OCI-LY7 (cell line): ENCODE measurements around the gene PDE11A. TPM values are rescaled to one million over a fixed set of nuclear protein-coding genes. Genes with fewer than 3 reads are reported as not detected.

ENCODE experiments used
- BruUV-seq: library from RNA; stranded (reverse); fragments of 400-500 nt; replicated peaks from 2 replicates; lab custom pipeline; 2021; lab: Mats Ljungman, UMichigan
- CTCF ChIA-PET: fragments of 300-600 bp; sonication (Branson Sonifier 250); formaldehyde crosslinking; loops from one replicate; lab custom pipeline; 2022; ENCODE audit warnings: antibody characterized with exemption; ENCODE audit not compliant: unreplicated experiment; lab: Charles Lee
- POLR2A ChIA-PET: fragments of 300-600 bp; sonication (Branson Sonifier 250); formaldehyde crosslinking; loops from one replicate; lab custom pipeline; 2022; ENCODE audit warnings: antibody characterized with exemption; lab: Charles Lee
- DNase-seq: peaks from one replicate; pipeline ENCODE4 v3.0.0-alpha.2; 2015; ENCODE audit warnings: low spot score
- H2AFZ ChIP-seq: fragments of 200-600 bp; sonication (generic), shearing (Covaris generic); 2 replicates; pipeline ENCODE4 v1.6.1; 2014; ENCODE audit warnings: mild to moderate bottlenecking, antibody characterized with exemption, low read length, moderate library complexity
- H3K27ac ChIP-seq: fragments of 200-600 bp; sonication (generic); 2 replicates; pipeline ENCODE4 v1.5.1; 2014; ENCODE audit warnings: mixed run types, low read depth, mild to moderate bottlenecking, moderate library complexity, low read length, inconsistent platforms; ENCODE audit not compliant: poor library complexity, severe bottlenecking
- H3K36me3 ChIP-seq: fragments of 200-600 bp; sonication (generic); 2 replicates; pipeline ENCODE4 v1.6.1; 2014; ENCODE audit warnings: mild to moderate bottlenecking, antibody characterized with exemption, low read length, moderate library complexity, mixed read lengths; ENCODE audit not compliant: insufficient read depth
- H3K4me1 ChIP-seq: fragments of 200-600 bp; sonication (generic); 2 replicates; pipeline ENCODE4 v1.5.1; 2014; ENCODE audit warnings: mild to moderate bottlenecking, low read length; ENCODE audit not compliant: insufficient read depth, poor library complexity, severe bottlenecking
- H3K4me2 ChIP-seq: fragments of 200-600 bp; sonication (generic); 2 replicates; pipeline ENCODE4 v1.6.1; 2014; ENCODE audit warnings: mild to moderate bottlenecking, low read length
- H3K4me3 ChIP-seq: fragments of 200-600 bp; sonication (generic); 2 replicates; pipeline ENCODE4 v1.5.1; 2014; ENCODE audit warnings: mild to moderate bottlenecking, low read depth, low read length; ENCODE audit not compliant: poor library complexity, severe bottlenecking
- H3K79me2 ChIP-seq: fragments of 200-600 bp; sonication (generic); 2 replicates; pipeline ENCODE4 v1.6.1; 2016; ENCODE audit warnings: low read depth, mild to moderate bottlenecking, low read length, moderate library complexity, mixed read lengths; ENCODE audit not compliant: insufficient read depth
- H3K9me2 ChIP-seq: fragments of 200-600 bp; sonication (generic); 2 replicates; pipeline ENCODE4 v1.6.1; 2016; ENCODE audit warnings: mild to moderate bottlenecking, low read length, mixed read lengths; ENCODE audit not compliant: insufficient read depth
- H3K9me3 ChIP-seq: fragments of 200-600 bp; sonication (generic); 2 replicates; pipeline ENCODE4 v1.6.1; 2014; ENCODE audit warnings: mild to moderate bottlenecking, mixed run types, low read length, mixed read lengths
- H4K20me1 ChIP-seq: fragments of 200-600 bp; sonication (generic); 2 replicates; pipeline ENCODE4 v1.6.1; 2014; ENCODE audit warnings: mild to moderate bottlenecking, antibody characterized with exemption, low read length, moderate library complexity, mixed read lengths; ENCODE audit not compliant: insufficient read depth
- CTCF ChIP-seq: fragments of 200-600 bp; sonication (generic); conservative IDR thresholded peaks from 2 replicates; pipeline ENCODE4 v1.5.1; 2014; ENCODE audit warnings: mild to moderate bottlenecking, antibody characterized with exemption, low read length, moderate library complexity, mixed read lengths
- EZH2phosphoT487 ChIP-seq: fragments of 200-600 bp; sonication (generic); IDR thresholded peaks from 2 replicates; pipeline ENCODE4 v1.6.1; 2018; ENCODE audit warnings: low read depth, borderline replicate concordance, mild to moderate bottlenecking, mixed run types, antibody characterized with exemption, low read length, moderate library complexity, mixed read lengths
- intact Hi-C: fragments of 100-400 bp; cut with micrococcal nuclease; formaldehyde crosslinking; loops from one replicate; pipeline ENCODE4 v1.10.0; 2022; ENCODE audit not compliant: unreplicated experiment
- total RNA-seq, 2 experiments: library from RNA; depleted of rRNA in 1 of 2; stranded (reverse); fragments of >200 nt in 1 of 2; shearing (Covaris generic) in 1 of 2; gene quantifications; 2 replicates each; pipeline ENCODE4 v1.2.3, GENCODE V29; 2014 to 2022

PDE11A gene
- total RNA-seq, 2 experiments from 2014 or later: 0.03 TPM; not detected in 1

- CTCF ChIA-PET: no interaction called here
- no peaks in the 10 kb centered on the region for H4K20me1 ChIP-seq
- H3K4me1 ChIP-seq: no peaks in the 10 kb centered on the region
- no peak overlapping the region for H3K27ac ChIP-seq
- BruUV-seq: no TSS peak
- no peak overlapping the region for H3K4me2 ChIP-seq
- intact Hi-C loops: no loop called here
- POLR2A ChIA-PET: no interaction called here
- H3K36me3 ChIP-seq: no peaks in the 10 kb centered on the region
- no peaks in the 10 kb centered on the region for H3K9me3 ChIP-seq
- no peak for TF ChIP-seq CTCF
- no peak for TF ChIP-seq EZH2phosphoT487
- no peak overlapping the region for H2AFZ ChIP-seq
- no peaks in the 10 kb centered on the region for H3K79me2 ChIP-seq
- H3K9me2 ChIP-seq: no peaks in the 10 kb centered on the region
- no peak overlapping the region for H3K4me3 ChIP-seq
- DNase-seq: no peak
These were observed 362.6 kb downstream of the PDE11A start for GRCh38 chr2:177709986-177710401.

GRCh38 chr2:177708660-177709444, 363.7 kb downstream of the PDE11A start:
- CTCF ChIA-PET: no interaction called here
- Histone ChIP-seq H2AFZ (no peak overlapping the region), H3K27ac (no peak overlapping the region), H3K36me3 (no peaks in the 10 kb centered on the region), H3K9me2 (no peaks in the 10 kb centered on the region), H3K4me3 (no peak overlapping the region), H3K79me2 (no peaks in the 10 kb centered on the region), H4K20me1 (no peaks in the 10 kb centered on the region), H3K9me3 (no peaks in the 10 kb centered on the region), H3K4me1 (no peaks in the 10 kb centered on the region), H3K4me2 (no peak overlapping the region)
- intact Hi-C loops: no loop called here
- no peak for DNase-seq
- no peak for TF ChIP-seq EZH2phosphoT487
- no peak for TF ChIP-seq CTCF
- no TSS peak for BruUV-seq
- POLR2A ChIA-PET: no interaction called here

DNA sequence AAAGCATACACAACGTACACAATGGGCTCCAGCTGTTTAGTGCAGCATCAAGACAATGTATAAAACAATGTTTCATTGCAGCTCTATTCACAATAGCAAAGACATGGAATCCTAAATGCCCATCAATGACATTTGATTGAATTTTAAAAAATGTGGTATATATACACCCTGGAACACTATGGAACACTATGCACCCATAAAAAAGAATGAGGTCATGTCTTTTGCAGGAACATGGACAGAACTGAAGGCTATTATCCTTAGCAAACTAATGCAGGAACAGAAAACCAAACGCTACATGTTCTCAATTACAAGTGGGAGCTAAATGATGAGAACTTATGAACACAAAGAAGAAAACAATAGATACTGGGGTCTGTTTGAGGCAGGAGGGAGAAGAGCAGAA, 364.5 kb downstream of the PDE11A start:
- Histone ChIP-seq H3K9me2 (no peaks in the 10 kb centered on the region), H3K9me3 (no peaks in the 10 kb centered on the region), H2AFZ (no peak overlapping the region), H4K20me1 (no peaks in the 10 kb centered on the region), H3K4me1 (no peaks in the 10 kb centered on the region), H3K4me3 (no peak overlapping the region), H3K79me2 (no peaks in the 10 kb centered on the region), H3K36me3 (no peaks in the 10 kb centered on the region), H3K27ac (no peak overlapping the region), H3K4me2 (no peak overlapping the region)
- no TSS peak for BruUV-seq
- intact Hi-C loops: no loop called here
- DNase-seq: no peak
- no peak for TF ChIP-seq EZH2phosphoT487
- no peak for TF ChIP-seq CTCF
- ChIA-PET CTCF (no interaction called here), POLR2A (interaction anchor here (0.6 kb wide), 1 partner anchor 55 kb away, joined by 3 read pairs; no protein-coding TSS in a partner anchor)
